ENCODE results near the gene LCLAT1.
"Not testable (repeated sequence)": the region's sequence is repeated elsewhere in the genome, so short reads cannot be mapped to it uniquely, and the experiment has no call there.

Gene LCLAT1

GRCh38 chr2:30456106-30456505 lies 9.1 kb downstream of the LCLAT1 start:
- DNase-seq = no peak

GRCh38 chr2:30456579-30456978 lies 9.5 kb downstream of the LCLAT1 start:
- no peak for DNase-seq

GRCh38 chr2:30457296-30457695 lies 10.2 kb downstream of the LCLAT1 start:
- DNase-seq = no peak

- DNase-seq = no peak
Observed at GRCh38 chr2:30459140-30459539, 12.1 kb downstream of the LCLAT1 start.

GRCh38 chr2:30462131-30462857 lies 15.2 kb downstream of the LCLAT1 start:
- DNase-seq = no peak

- DNase-seq = no peak
Observed at GRCh38 chr2:30463535-30463934, 16.5 kb downstream of the LCLAT1 start.

GRCh38 chr2:30464544-30465170 lies 17.6 kb downstream of the LCLAT1 start:
- DNase-seq = no peak

- no peak for DNase-seq
Observed at GRCh38 chr2:30465171-30465545, 18.1 kb downstream of the LCLAT1 start.

- no peak for DNase-seq
Observed at GRCh38 chr2:30466216-30466615, 19.2 kb downstream of the LCLAT1 start.

- not testable (repeated sequence) for DNase-seq
Observed at GRCh38 chr2:30467062-30467826, 20.2 kb downstream of the LCLAT1 start.

GRCh38 chr2:30470426-30470825 lies 23.4 kb downstream of the LCLAT1 start:
- DNase-seq = no peak

GRCh38 chr2:30472326-30472725 lies 25.3 kb downstream of the LCLAT1 start:
- DNase-seq = no peak

GRCh38 chr2:30475542-30475941 lies 28.5 kb downstream of the LCLAT1 start:
- DNase-seq = no peak

- DNase-seq = no peak
Observed at GRCh38 chr2:30476636-30477035, 29.6 kb downstream of the LCLAT1 start.

- no peak for DNase-seq
Observed at GRCh38 chr2:30480703-30481322, 33.8 kb downstream of the LCLAT1 start.

GRCh38 chr2:30481323-30481800 lies 34.3 kb downstream of the LCLAT1 start:
- DNase-seq = no peak

GRCh38 chr2:30482011-30482410 lies 35.0 kb downstream of the LCLAT1 start:
- DNase-seq = no peak

- DNase-seq = no peak
Observed at GRCh38 chr2:30484145-30484544, 37.1 kb downstream of the LCLAT1 start.

- DNase-seq = no peak
Observed at GRCh38 chr2:30484995-30485394, 37.9 kb downstream of the LCLAT1 start.

- no peak for DNase-seq
Observed at GRCh38 chr2:30486655-30487054, 39.6 kb downstream of the LCLAT1 start.

GRCh38 chr2:30487603-30488002 lies 40.6 kb downstream of the LCLAT1 start:
- no peak for DNase-seq

- DNase-seq = no peak
Observed at GRCh38 chr2:30488012-30488659, 41.1 kb downstream of the LCLAT1 start.

GRCh38 chr2:30491225-30491624 lies 44.2 kb downstream of the LCLAT1 start:
- no peak for DNase-seq
